Measurements from ENCODE around the gene SET. TPM values are rescaled to one million over a fixed set of nuclear protein-coding genes. Genes with fewer than 3 reads are reported as not detected.

The SET gene
- total RNA-seq, 1 donor from 2014 or later = 167 TPM

DNA sequence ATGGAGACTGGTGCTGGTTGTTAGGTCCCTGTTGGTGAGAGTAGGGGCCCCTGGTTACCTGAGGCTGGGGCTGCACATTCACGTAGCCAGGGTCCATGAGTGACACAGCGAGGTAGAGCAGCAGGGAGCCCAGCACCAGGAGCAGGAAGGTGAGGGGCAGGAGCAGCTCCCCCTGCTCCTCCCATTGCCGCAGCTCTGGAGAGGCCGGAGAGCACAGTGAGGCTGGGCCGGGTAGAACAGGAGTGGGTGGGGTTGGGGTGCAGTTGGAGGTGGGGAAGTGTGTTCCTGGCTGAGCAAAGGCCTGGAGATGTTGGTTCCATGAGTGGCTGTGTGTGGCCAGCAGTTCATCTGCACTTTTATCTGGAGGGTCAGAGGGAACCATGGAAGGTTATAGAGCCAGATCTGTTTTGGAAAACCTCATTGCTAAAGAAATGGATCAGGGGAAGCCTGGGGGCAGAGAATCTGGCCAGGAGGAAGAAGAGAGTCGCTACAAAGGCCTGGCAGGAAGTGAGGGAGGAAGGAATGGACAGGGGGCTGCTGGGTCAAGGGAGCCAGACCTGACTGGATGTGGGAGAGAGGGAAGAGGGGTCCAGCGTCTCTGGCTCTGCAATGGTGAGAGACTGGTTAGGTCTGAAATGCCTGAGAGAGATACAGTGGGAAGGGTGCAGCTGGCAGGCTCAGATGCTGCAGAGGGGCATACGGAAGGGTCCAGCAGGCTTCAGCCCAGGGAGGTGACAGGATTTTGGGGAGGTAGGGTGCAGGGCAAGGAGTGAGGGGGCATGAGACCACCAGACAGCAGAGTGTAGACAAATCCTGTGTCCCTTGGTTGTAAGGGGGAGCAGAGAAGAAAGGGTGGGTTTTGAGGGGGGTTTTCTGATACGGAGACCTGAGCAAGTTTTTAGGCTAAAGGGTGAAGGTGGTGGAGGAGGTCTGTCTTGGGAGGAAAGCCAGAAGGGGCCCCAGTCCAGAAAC is 33.6 kb downstream of the SET start:
- intact Hi-C loops (cut with DNase I) = no loop called here

DNA sequence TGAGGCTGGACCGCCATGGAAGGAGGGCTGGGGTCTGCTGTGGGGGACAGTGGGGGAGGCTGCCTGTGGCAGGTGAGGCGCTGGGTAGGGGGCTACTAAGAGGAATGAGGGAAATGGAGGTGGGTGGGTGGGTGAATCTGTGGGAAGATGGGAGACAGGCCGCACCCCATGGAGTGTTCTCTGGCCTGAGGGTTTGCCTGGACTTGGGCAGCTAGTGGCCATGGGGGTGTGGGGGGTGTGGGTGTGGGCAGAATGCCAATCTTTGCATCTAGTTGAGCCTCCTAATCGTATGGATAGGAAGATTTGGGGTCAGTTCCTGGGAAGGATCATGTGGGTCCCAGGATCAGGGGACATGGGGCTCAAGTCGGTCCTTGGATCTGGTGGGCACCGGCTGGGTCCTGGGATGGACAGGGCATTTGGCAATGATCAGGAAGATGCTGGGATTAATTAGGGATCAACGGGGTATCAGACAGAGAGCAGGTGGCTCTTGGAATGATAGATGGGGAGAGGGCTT is 34.4 kb downstream of the SET start:
- intact Hi-C loops (cut with DNase I) = no loop called here
- DNase-seq = no peak
- ATAC-seq (ENCODE audit: poor library complexity) = no peak

More for the DNA sequence above, 33.6 kb downstream of the SET start:
- ATAC-seq (ENCODE audit: poor library complexity) (no peak), DNase-seq (no peak)

GRCh38 chr9:128723866-128724743 is 35.1 kb downstream of the SET start, which contains the start of gene ZDHHC12:
TSS of gene ZDHHC12 (minus strand) at chr9:128724127. CDS start at chr9:128724093, 34 bp downstream.
- ATAC-seq (ENCODE audit: poor library complexity) (peak; percentile 97), DNase-seq (peak; percentile 98)
- intact Hi-C loops (cut with DNase I) = no loop called here

DNA sequence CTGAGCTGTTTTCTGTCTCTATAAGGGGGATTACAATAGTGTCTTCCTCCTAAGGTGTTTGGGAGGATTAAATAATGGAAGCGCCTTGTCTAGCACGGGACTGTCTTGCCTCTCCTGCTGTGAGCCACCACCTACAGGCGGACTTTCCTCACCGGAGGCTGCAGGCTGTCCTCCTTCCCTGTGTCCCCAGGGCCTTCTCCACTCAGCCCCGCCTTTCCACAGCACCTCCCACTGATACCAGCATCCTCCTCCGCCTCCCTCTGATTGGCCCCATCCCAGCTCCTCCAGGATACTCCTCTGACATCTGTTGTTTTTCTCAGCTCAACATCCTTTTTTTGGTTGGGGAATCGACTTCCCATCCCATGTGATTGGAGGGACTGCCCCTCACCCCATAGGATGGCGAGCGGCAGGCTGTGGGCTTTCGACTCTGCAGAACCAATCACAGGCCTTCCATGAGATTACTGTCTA is 35.8 kb downstream of the SET start:
- intact Hi-C loops (cut with DNase I) = no loop called here
- DNase-seq = peak; percentile 83
- ATAC-seq (ENCODE audit: poor library complexity) = peak; percentile 54

- DNase-seq (no peak), ATAC-seq (ENCODE audit: poor library complexity) (no peak)
- intact Hi-C loops (cut with DNase I) = no loop called here
Measured at GRCh38 chr9:128727640-128728248, 38.7 kb downstream of the SET start.

- DNase-seq = no peak
- ATAC-seq (ENCODE audit: poor library complexity) = no peak
- intact Hi-C loops (cut with DNase I) = no loop called here
Measured at GRCh38 chr9:128728298-128728697, 39.3 kb downstream of the SET start.

DNA sequence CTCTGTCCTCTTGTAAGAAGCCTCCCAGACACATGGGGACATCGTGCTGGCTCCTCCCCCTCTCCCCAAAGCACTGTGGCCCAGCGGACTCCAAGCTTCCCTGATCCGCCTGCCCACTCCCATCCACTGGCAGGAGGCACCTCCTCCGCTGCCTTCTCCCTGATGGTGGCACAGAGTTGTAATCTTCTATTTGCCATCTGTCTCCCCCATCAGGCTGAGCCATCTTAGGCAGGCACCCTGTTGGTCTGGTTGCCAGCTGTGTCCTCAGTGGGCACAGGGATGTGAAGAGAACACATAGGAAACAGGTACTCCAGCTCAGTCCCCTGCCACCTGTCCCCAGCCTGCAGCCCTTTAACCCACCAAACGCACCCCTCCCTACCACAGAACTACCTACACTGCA is 40.3 kb downstream of the SET start:
- intact Hi-C loops (cut with DNase I) = no loop called here
- ATAC-seq (ENCODE audit: poor library complexity) (no peak), DNase-seq (no peak)

DNA sequence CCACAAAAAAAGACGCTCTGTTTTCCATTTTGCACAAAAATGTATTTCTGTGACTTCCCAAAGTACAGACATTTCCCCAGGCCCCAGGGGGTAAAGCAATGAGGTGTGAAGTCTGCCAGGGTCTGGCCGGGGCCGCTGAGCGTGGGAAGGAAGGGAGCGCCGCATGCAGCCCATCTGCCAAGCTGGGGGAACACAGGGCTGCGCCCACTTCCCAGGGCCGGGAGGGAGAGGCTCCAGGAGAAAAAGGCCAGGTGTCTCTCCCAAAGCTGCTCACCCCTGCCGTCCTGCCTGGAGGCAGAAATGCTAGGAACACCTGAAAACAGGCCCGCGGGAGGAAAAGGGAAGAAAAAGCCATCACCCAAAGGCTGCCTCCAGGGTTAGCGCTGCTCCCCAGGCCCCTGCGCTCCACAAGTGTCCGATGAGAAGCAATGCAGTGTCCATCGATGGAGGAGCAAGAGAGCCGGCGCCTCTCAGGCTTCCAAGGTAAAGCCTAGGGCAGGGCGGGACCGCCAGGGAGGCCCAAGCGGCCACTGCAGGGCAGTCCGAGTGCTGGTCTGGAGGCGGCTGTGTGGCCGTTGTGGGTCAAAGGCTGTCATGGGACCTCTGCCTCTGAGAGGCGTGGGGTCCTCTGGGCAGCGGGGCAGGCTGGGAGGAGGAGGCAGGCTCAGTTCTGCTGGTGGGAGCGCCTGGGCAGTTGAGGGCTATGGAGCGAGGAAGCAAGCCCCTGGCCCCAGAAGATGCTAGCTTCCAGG is 40.9 kb downstream of the SET start:
- no peak for DNase-seq
- intact Hi-C loops (cut with DNase I) = no loop called here
- ATAC-seq (ENCODE audit: poor library complexity) = no peak

- DNase-seq (no peak), ATAC-seq (ENCODE audit: poor library complexity) (no peak)
- intact Hi-C loops (cut with DNase I) = no loop called here
Measured at GRCh38 chr9:128731093-128731492, 42.1 kb downstream of the SET start.

- DNase-seq = no peak
- ATAC-seq (ENCODE audit: poor library complexity) = no peak
- intact Hi-C loops (cut with DNase I) = no loop called here
Measured at GRCh38 chr9:128731691-128732090, 42.7 kb downstream of the SET start.

- ATAC-seq (ENCODE audit: poor library complexity) (no peak), DNase-seq (no peak)
- intact Hi-C loops (cut with DNase I) = no loop called here
Measured at GRCh38 chr9:128732576-128732975, 43.6 kb downstream of the SET start.

GRCh38 chr9:128733256-128733655 is 44.2 kb downstream of the SET start:
- intact Hi-C loops (cut with DNase I) = no loop called here
- ATAC-seq (ENCODE audit: poor library complexity) = peak; percentile 78

GRCh38 chr9:128735373-128735772 is 46.4 kb downstream of the SET start:
- intact Hi-C loops (cut with DNase I) = no loop called here
- no peak for DNase-seq

More at GRCh38 chr9:128733256-128733655, 44.2 kb downstream of the SET start:
- peak; percentile 71 for DNase-seq

GRCh38 chr9:128742401-128742800 is 53.4 kb downstream of the SET start:
- DNase-seq = no peak
- ATAC-seq (ENCODE audit: poor library complexity) = no peak

More at GRCh38 chr9:128735373-128735772, 46.4 kb downstream of the SET start:
- no peak for ATAC-seq (ENCODE audit: poor library complexity)

DNA sequence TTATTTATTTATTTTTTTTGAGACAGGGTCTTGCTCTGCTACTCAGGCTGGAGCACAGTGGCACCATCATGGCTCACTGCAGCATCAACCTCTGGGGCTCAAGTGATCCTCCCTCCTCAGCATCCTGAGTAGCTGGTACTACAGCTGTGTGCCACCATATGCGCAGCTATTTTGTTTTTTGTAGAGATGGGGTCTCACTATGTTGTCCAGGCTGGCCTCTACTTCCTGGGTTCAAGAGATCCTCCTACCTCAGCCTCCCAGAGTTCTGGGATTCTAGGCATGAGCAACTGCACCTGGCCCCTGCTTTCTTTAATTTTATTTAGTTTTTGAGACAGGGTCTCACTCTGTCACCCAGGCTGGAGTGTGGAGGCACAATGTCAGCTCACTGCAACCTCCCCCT is 54.4 kb downstream of the SET start:
- intact Hi-C loops (cut with DNase I) = no loop called here
- no peak for DNase-seq
- no peak for ATAC-seq (ENCODE audit: poor library complexity)

More at GRCh38 chr9:128742401-128742800, 53.4 kb downstream of the SET start:
- intact Hi-C loops (cut with DNase I) = no loop called here

All from Right ventricle myocardium superior (tissue), 1 donor.